IMR-90 (cell line): ENCODE data around the gene USH2A.

ENCODE experiments used
- CEBPB ChIP-seq: IDR thresholded peaks from 2 replicates; pipeline ENCODE4 v1.6.1; 2012; ENCODE audit warnings: low read depth, low read length, improper control_type of control experiment
- CTCF ChIP-seq: conservative IDR thresholded peaks from 2 replicates; pipeline ENCODE4 v1.5.1; 2012; ENCODE audit warnings: mild to moderate bottlenecking, low read depth, low read length, improper control_type of control experiment
- FOS ChIP-seq: fragments of 150-350 bp; IDR thresholded peaks from 2 replicates; pipeline ENCODE4 v1.6.1; 2016; ENCODE audit warnings: low read depth, low read length
- MAFK ChIP-seq: IDR thresholded peaks from 2 replicates; pipeline ENCODE4 v1.6.1; 2012; ENCODE audit warnings: low read depth, low read length, improper control_type of control experiment
- MAZ ChIP-seq: IDR thresholded peaks from 2 replicates; pipeline ENCODE4 v1.6.1; 2012; ENCODE audit warnings: low read depth, mild to moderate bottlenecking, low read length, improper control_type of control experiment, moderate library complexity, borderline replicate concordance
- MXI1 ChIP-seq: IDR thresholded peaks from 2 replicates; pipeline ENCODE4 v1.6.1; 2012; ENCODE audit warnings: low read depth, mild to moderate bottlenecking, low read length, moderate library complexity, borderline replicate concordance
- POLR2A ChIP-seq: IDR thresholded peaks from 2 replicates; pipeline ENCODE4 v1.6.1; 2012; ENCODE audit warnings: mild to moderate bottlenecking, low read depth, low read length
- SMC3 ChIP-seq: fragments of 150-350 bp; IDR thresholded peaks from 2 replicates; pipeline ENCODE4 v1.6.1; 2016; ENCODE audit warnings: low read depth, mild to moderate bottlenecking, antibody characterized with exemption, low read length, moderate library complexity

GRCh38 chr1:215987092-215987875 lies 436.0 kb downstream of the USH2A start:
- no peak for TF ChIP-seq CTCF
- TF ChIP-seq MAFK = no peak
- TF ChIP-seq FOS = no peak
- TF ChIP-seq POLR2A = no peak
- peak; percentile 72 for TF ChIP-seq CEBPB
- no peak for TF ChIP-seq MXI1
- TF ChIP-seq MAZ = no peak
- no peak for TF ChIP-seq SMC3
